SK-N-SH (cell line): ENCODE results near the gene PTPN14. TPM values are rescaled to one million over a fixed set of nuclear protein-coding genes. Genes with fewer than 3 reads are reported as not detected.

Source experiments
- CTCF ChIA-PET: fragments of 300-600, 350-600 bp; formaldehyde crosslinking; extraction: SDS; loops from one replicate; lab custom pipeline; 2021; lab: Yijun Ruan, JAX
- POLR2A ChIA-PET: fragments of 350-600 bp; sonication (Branson Sonifier 250); formaldehyde crosslinking; extraction: SDS; loops from one replicate; lab custom pipeline; 2020; ENCODE audit warnings: antibody characterized with exemption, inconsistent platforms; lab: Yijun Ruan, JAX
- DNase-seq: peaks from one replicate; pipeline ENCODE4 v3.0.0; 2012
- H2AFZ ChIP-seq: fragments of 200-600 bp; sonication (generic); 2 replicates; pipeline ENCODE4 v1.8.1; 2016; ENCODE audit warnings: antibody characterized with exemption, mild to moderate bottlenecking, low read depth
- H3F3A ChIP-seq: fragments of 200-600 bp; sonication (generic); replicated peaks from 2 replicates; pipeline ENCODE3; 2016; ENCODE audit warnings: antibody characterized with exemption, mild to moderate bottlenecking; ENCODE audit not compliant: insufficient read depth
- H3K27ac ChIP-seq, 2 experiments: fragments of 200-500 bp in 1 of 2; fragments of 200-600 bp in 1 of 2; sonication (Bioruptor generic) in 1 of 2; sonication (generic), shearing (Covaris generic) in 1 of 2; 2 replicates each; pipeline versions ENCODE4 v1.5.1 to v1.6.1; 2014 to 2016; ENCODE audit warnings: low read depth in 2 of 2, inconsistent platforms in 1 of 2, low read length in 1 of 2, mild to moderate bottlenecking in 1 of 2, mixed read lengths in 1 of 2
- H3K27me3 ChIP-seq: fragments of 200-600 bp; sonication (generic), shearing (Covaris generic); 2 replicates; pipeline ENCODE4 v1.6.1; 2016; ENCODE audit warnings: mixed run types; ENCODE audit not compliant: insufficient read depth
- H3K36me3 ChIP-seq, 2 experiments: fragments of 200-500 bp in 1 of 2; fragments of 200-600 bp in 1 of 2; sonication (Bioruptor generic) in 1 of 2; sonication (generic) in 1 of 2; replicated peaks in 1 of 2; 2 replicates each; pipeline versions ENCODE3 to v1.5.1; 2014 to 2016; ENCODE audit warnings: low read length in 1 of 2, mild to moderate bottlenecking in 1 of 2; ENCODE audit not compliant: insufficient read depth in 2 of 2, control insufficient read depth in 1 of 2
- H3K4me1 ChIP-seq, 2 experiments: fragments of 200-500 bp in 1 of 2; fragments of 200-600 bp in 1 of 2; sonication (Bioruptor generic) in 1 of 2; sonication (generic), shearing (Covaris generic) in 1 of 2; 2 replicates each; pipeline versions ENCODE4 v1.5.1 to v1.6.1; 2014 to 2016; ENCODE audit warnings: low read depth in 1 of 2, low read length in 1 of 2, mixed run types in 1 of 2; ENCODE audit not compliant: insufficient read depth in 2 of 2, control insufficient read depth in 1 of 2
- H3K4me2 ChIP-seq: fragments of 200-600 bp; sonication (generic), shearing (Covaris generic); 2 replicates; pipeline ENCODE4 v1.6.1; 2017; ENCODE audit warnings: mixed run types
- H3K4me3 ChIP-seq, 2 experiments: fragments of 200-500 bp in 1 of 2; fragments of 200-600 bp in 1 of 2; sonication (Bioruptor generic) in 1 of 2; sonication (generic), shearing (Covaris generic) in 1 of 2; 2 replicates each; pipeline versions ENCODE4 v1.5.1 to v1.8.1; 2014 to 2016; ENCODE audit warnings: low read depth in 2 of 2, inconsistent platforms in 1 of 2, low read length in 1 of 2, mild to moderate bottlenecking in 1 of 2, mixed read lengths in 1 of 2, moderate library complexity in 1 of 2
- H3K79me2 ChIP-seq: fragments of 200-600 bp; sonication (generic); 2 replicates; pipeline ENCODE4 v1.8.1; 2017; ENCODE audit warnings: mild to moderate bottlenecking; ENCODE audit not compliant: insufficient read depth
- H3K9ac ChIP-seq: fragments of 200-600 bp; sonication (generic); 2 replicates; pipeline ENCODE4 v1.6.1; 2017; ENCODE audit warnings: mixed run types
- H3K9me2 ChIP-seq: fragments of 200-600 bp; sonication (generic); 2 replicates; pipeline ENCODE4 v1.6.1; 2017; ENCODE audit warnings: mixed run types
- H3K9me3 ChIP-seq: fragments of 200-600 bp; sonication (generic); 2 replicates; pipeline ENCODE4 v1.6.1; 2017; ENCODE audit warnings: mixed run types, mild to moderate bottlenecking, moderate library complexity
- H4K20me1 ChIP-seq: fragments of 200-600 bp; sonication (generic); 2 replicates; pipeline ENCODE4 v1.6.1; 2017; ENCODE audit warnings: mild to moderate bottlenecking, mixed run types; ENCODE audit not compliant: insufficient read depth
- ELF1 ChIP-seq: IDR thresholded peaks from 2 replicates; pipeline ENCODE4 v1.4.0; 2012
- FOSL2 ChIP-seq: IDR thresholded peaks from 2 replicates; pipeline ENCODE4 v1.4.0; 2012; ENCODE audit warnings: low read depth, mild to moderate bottlenecking, moderate library complexity, borderline replicate concordance
- FOXJ3 ChIP-seq: sonication (generic); formaldehyde crosslinking; IDR thresholded peaks from 2 replicates; pipeline ENCODE4 v1.5.1; 2020; ENCODE audit warnings: mild to moderate bottlenecking, missing genetic modification reagents
- GABPA ChIP-seq: IDR thresholded peaks from 2 replicates; pipeline ENCODE4 v1.4.0; 2012; ENCODE audit warnings: low read depth, mild to moderate bottlenecking
- GATA2 ChIP-seq: sonication (generic); formaldehyde crosslinking; IDR thresholded peaks from 2 replicates; pipeline ENCODE4 v1.5.0; 2020; ENCODE audit warnings: mild to moderate bottlenecking, missing genetic modification reagents
- NRF1 ChIP-seq: IDR thresholded peaks from 2 replicates; pipeline ENCODE4 v1.6.1; 2012; ENCODE audit warnings: low read depth, mild to moderate bottlenecking, low read length
- POLR2AphosphoS5 ChIP-seq: IDR thresholded peaks from 2 replicates; pipeline ENCODE4 v1.6.1; 2012; ENCODE audit warnings: low read depth, low read length
- RCOR1 ChIP-seq: fragments of 150-350 bp; IDR thresholded peaks from 2 replicates; pipeline ENCODE4 v1.6.1; 2017; ENCODE audit warnings: antibody characterized with exemption, low read length
- RFX5 ChIP-seq: IDR thresholded peaks from 2 replicates; pipeline ENCODE4 v1.6.1; 2012; ENCODE audit warnings: mild to moderate bottlenecking, improper control_type of control experiment, low read length
- SMC3 ChIP-seq: IDR thresholded peaks from 2 replicates; pipeline ENCODE4 v1.6.1; 2012; ENCODE audit warnings: low read depth, low read length, improper control_type of control experiment
- TAF1 ChIP-seq: IDR thresholded peaks from 2 replicates; pipeline ENCODE4 v1.6.1; 2012; ENCODE audit warnings: low read depth, mild to moderate bottlenecking, low read length, moderate library complexity, borderline replicate concordance
- TEAD4 ChIP-seq: IDR thresholded peaks from 2 replicates; pipeline ENCODE4 v1.4.0; 2012; ENCODE audit warnings: mild to moderate bottlenecking, borderline replicate concordance; ENCODE audit not compliant: insufficient read depth
- YY1 ChIP-seq: IDR thresholded peaks from 2 replicates; pipeline ENCODE4 v1.4.0; 2012; ENCODE audit warnings: low read depth, mild to moderate bottlenecking
- WGBS: methylation state at CpG from one replicate; pipeline ENCODE4 v1.1.6; 2017; ENCODE audit warnings: low lambda C conversion rate; 5-methylcytosine and 5-hydroxymethylcytosine counted together
- polyA plus RNA-seq, 3 experiments: library from polyadenylated mRNA; depleted of rRNA; stranded (reverse); fragments of >200 nt; gene quantifications; 2 replicates each; pipeline ENCODE4 v1.2.3, GENCODE V29; 2012
- TF ChIP-seq, protein P1 (sequence below): IDR thresholded peaks from 2 replicates; pipeline ENCODE4 v1.6.1; 2012; ENCODE audit warnings: mild to moderate bottlenecking, low read depth, low read length, moderate library complexity
- TF ChIP-seq, protein P2 (sequence below): fragments of 150-350 bp; IDR thresholded peaks from 2 replicates; pipeline ENCODE4 v1.6.1; 2017; ENCODE audit warnings: antibody characterized with exemption, low read length, low read depth, borderline replicate concordance
- TF ChIP-seq, protein P3 (sequence below): IDR thresholded peaks from 2 replicates; pipeline ENCODE4; 2012
- TF ChIP-seq, protein P4 (sequence below): fragments of 200-600 bp; sonication (generic); IDR thresholded peaks from 2 replicates; pipeline ENCODE4 v1.6.1; 2017; ENCODE audit warnings: antibody characterized with exemption, mild to moderate bottlenecking, moderate library complexity

Gene PTPN14
- polyA plus RNA-seq, 1 of the 3 experiments (the other 2 are of a cell fraction), result 12.8 TPM

DNA sequence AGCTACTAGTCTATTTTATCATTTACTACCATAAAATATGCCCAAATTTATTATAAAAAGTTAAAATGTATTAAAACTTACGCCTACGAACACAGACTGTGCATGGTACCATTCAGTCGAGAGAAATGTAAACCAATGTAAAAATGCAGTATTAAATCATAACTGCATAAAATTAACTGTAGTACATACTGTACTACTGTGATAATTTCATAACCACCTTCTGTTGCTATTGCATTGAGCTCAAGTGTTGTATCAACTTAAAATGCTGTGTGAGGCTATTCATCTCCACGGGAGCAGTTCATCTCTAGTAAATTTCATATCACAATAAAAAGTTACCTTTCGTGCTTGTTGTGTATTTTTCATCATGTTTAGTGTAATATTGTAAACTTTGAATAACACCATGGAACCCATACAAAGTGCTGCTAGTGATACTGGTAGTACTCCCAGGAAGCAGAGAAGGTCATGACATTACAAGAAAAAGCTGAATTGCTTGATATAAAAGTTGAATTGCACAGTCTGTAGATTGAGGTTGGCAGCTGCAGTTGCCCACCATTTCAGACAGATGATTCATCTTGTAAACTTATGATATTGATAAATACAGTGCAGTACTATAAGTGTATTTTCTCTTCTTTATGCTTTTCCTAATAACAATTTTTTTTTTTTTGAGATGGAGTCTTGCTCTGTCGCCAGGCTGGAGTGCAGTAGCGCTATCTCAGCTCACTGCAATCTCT, 32.6 kb upstream of the PTPN14 start (continued):
- TF ChIP-seq SMC3 (no peak), FOSL2 (peak; percentile 62; the same call in 1 of the 2 replicates), FOXJ3 (CRISPR knock-in tag) (no peak)
- TF ChIP-seq, protein P1, sequence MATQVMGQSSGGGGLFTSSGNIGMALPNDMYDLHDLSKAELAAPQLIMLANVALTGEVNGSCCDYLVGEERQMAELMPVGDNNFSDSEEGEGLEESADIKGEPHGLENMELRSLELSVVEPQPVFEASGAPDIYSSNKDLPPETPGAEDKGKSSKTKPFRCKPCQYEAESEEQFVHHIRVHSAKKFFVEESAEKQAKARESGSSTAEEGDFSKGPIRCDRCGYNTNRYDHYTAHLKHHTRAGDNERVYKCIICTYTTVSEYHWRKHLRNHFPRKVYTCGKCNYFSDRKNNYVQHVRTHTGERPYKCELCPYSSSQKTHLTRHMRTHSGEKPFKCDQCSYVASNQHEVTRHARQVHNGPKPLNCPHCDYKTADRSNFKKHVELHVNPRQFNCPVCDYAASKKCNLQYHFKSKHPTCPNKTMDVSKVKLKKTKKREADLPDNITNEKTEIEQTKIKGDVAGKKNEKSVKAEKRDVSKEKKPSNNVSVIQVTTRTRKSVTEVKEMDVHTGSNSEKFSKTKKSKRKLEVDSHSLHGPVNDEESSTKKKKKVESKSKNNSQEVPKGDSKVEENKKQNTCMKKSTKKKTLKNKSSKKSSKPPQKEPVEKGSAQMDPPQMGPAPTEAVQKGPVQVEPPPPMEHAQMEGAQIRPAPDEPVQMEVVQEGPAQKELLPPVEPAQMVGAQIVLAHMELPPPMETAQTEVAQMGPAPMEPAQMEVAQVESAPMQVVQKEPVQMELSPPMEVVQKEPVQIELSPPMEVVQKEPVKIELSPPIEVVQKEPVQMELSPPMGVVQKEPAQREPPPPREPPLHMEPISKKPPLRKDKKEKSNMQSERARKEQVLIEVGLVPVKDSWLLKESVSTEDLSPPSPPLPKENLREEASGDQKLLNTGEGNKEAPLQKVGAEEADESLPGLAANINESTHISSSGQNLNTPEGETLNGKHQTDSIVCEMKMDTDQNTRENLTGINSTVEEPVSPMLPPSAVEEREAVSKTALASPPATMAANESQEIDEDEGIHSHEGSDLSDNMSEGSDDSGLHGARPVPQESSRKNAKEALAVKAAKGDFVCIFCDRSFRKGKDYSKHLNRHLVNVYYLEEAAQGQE, result no peak
- TF ChIP-seq, protein P2, sequence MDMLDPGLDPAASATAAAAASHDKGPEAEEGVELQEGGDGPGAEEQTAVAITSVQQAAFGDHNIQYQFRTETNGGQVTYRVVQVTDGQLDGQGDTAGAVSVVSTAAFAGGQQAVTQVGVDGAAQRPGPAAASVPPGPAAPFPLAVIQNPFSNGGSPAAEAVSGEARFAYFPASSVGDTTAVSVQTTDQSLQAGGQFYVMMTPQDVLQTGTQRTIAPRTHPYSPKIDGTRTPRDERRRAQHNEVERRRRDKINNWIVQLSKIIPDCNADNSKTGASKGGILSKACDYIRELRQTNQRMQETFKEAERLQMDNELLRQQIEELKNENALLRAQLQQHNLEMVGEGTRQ, result no peak

DNA sequence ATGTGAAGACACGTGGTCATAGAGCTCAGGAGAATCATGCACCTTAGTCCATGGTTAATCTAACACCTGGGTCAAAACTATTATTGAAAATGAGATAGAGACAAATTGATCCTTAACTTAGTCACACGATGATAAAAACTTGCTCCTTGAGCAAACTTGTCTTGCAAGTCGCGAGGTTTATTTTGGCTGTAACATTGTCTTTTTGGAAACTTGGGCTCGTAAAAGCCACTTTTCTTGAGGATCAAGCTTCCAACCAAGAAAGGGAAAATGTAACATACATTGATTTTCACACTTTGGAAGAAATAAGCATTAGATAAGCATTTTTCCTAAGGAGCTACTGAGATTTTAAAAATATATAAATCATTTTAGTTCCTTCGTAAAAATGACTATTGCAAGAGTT, 31.7 kb upstream of the PTPN14 start:
- H3K27me3 ChIP-seq, result no peaks in the 10 kb centered on the region
- no peaks in the 10 kb centered on the region for H3K79me2 ChIP-seq
- no peak overlapping the region for H3K4me3 ChIP-seq
- H3F3A ChIP-seq, result peaks cover 47% of the 10 kb centered on the region
- H3K9ac ChIP-seq, result no peak overlapping the region
- 0 out of 4 replicates have a peak overlapping the region, but pooled peaks of 1 of the 2 experiments have one; percentile 5 for H3K27ac ChIP-seq
- H3K4me1 ChIP-seq, result peaks cover 3 to 38% of the 10 kb centered on the region in 2 experiments
- no peaks in the 10 kb centered on the region for H4K20me1 ChIP-seq
- CTCF ChIA-PET, result interaction anchor here (1.1 to 18.6 kb wide), 4 partner anchors 8 to 322 kb away, joined by 4 to 323 read pairs (median 12); no protein-coding TSS in a partner anchor
- no peaks in the 10 kb centered on the region for H3K9me3 ChIP-seq
- POLR2A ChIA-PET, result no interaction called here
- no peak overlapping the region for H3K4me2 ChIP-seq
- WGBS, result 85% methylated on average over 6 of the region's 6 CpGs
- no peak overlapping the region for H2AFZ ChIP-seq
- H3K36me3 ChIP-seq, result no peaks in the 10 kb centered on the region
- no peak for DNase-seq
- H3K9me2 ChIP-seq, result no peaks in the 10 kb centered on the region
- TF ChIP-seq RFX5 (no peak), ELF1 (no peak), TEAD4 (no peak), TAF1 (no peak), GABPA (no peak), SMC3 (no peak), NRF1 (no peak), POLR2AphosphoS5 (no peak), RCOR1 (no peak), GATA2 (no peak), YY1 (no peak)
- TF ChIP-seq, protein P2, result no peak
- TF ChIP-seq, protein P1, result no peak
- TF ChIP-seq, protein P3, sequence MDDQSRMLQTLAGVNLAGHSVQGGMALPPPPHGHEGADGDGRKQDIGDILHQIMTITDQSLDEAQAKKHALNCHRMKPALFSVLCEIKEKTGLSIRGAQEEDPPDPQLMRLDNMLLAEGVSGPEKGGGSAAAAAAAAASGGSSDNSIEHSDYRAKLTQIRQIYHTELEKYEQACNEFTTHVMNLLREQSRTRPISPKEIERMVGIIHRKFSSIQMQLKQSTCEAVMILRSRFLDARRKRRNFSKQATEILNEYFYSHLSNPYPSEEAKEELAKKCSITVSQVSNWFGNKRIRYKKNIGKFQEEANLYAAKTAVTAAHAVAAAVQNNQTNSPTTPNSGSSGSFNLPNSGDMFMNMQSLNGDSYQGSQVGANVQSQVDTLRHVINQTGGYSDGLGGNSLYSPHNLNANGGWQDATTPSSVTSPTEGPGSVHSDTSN, result no peak
- TF ChIP-seq, protein P4, sequence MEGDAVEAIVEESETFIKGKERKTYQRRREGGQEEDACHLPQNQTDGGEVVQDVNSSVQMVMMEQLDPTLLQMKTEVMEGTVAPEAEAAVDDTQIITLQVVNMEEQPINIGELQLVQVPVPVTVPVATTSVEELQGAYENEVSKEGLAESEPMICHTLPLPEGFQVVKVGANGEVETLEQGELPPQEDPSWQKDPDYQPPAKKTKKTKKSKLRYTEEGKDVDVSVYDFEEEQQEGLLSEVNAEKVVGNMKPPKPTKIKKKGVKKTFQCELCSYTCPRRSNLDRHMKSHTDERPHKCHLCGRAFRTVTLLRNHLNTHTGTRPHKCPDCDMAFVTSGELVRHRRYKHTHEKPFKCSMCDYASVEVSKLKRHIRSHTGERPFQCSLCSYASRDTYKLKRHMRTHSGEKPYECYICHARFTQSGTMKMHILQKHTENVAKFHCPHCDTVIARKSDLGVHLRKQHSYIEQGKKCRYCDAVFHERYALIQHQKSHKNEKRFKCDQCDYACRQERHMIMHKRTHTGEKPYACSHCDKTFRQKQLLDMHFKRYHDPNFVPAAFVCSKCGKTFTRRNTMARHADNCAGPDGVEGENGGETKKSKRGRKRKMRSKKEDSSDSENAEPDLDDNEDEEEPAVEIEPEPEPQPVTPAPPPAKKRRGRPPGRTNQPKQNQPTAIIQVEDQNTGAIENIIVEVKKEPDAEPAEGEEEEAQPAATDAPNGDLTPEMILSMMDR, result no peak
